ENCODE data around the gene HS3ST5. TPM values are rescaled to one million over a fixed set of nuclear protein-coding genes. Genes with fewer than 3 reads are reported as not detected.

HS3ST5 gene
- total RNA-seq, 1 donor from 2014 or later = not detected

GRCh38 chr6:114170958-114171387 lies 171.8 kb downstream of the HS3ST5 start:
- DNase-seq (ENCODE audit: low read depth) (no peak), FAIRE-seq (no peak)
- H3K36me3 ChIP-seq (ENCODE audit: control insufficient read depth, insufficient read depth, low read length) = no peaks in the 10 kb centered on the region
- TF ChIP-seq CTCF (IDR thresholded peaks at IDR 0.05; ENCODE audit: insufficient read depth, low read length, severe bottlenecking) = no peak
- no peak overlapping the region for H3K4me3 ChIP-seq (ENCODE audit: low read depth, low read length)
- no peaks in the 10 kb centered on the region for H3K27me3 ChIP-seq (ENCODE audit: control insufficient read depth, insufficient read depth, low read length)

GRCh38 chr6:114170372-114170771 lies 172.5 kb downstream of the HS3ST5 start:
- no peak for TF ChIP-seq CTCF (IDR thresholded peaks at IDR 0.05; ENCODE audit: insufficient read depth, low read length, severe bottlenecking)
- H3K36me3 ChIP-seq (ENCODE audit: control insufficient read depth, insufficient read depth, low read length) = no peaks in the 10 kb centered on the region
- no peak for DNase-seq (ENCODE audit: low read depth)
- H3K4me3 ChIP-seq (ENCODE audit: low read depth, low read length) = no peak overlapping the region
- H3K27me3 ChIP-seq (ENCODE audit: control insufficient read depth, insufficient read depth, low read length) = no peaks in the 10 kb centered on the region
- no peak for FAIRE-seq

DNA sequence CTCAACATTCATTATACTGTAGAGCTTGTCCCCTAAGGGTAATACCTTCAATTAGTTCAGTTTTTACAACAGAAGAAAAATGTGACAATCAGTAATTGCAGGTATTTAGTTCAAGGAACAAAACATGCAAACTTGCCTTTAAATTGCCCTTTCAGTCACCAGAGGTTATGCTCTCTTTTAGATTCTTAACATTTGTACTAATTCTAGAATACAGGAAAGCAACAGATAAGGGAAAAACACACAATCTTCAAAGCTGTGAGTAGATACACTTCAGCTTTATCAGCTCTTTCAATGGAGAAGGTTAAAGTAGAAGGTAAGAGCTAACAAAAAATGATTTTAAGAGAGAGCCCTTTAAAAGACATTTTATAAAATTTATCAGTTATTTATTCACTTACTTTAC lies 173.1 kb downstream of the HS3ST5 start:
- no peak for FAIRE-seq
- TF ChIP-seq CTCF (IDR thresholded peaks at IDR 0.05; ENCODE audit: insufficient read depth, low read length, severe bottlenecking) = no peak
- Histone ChIP-seq H3K27me3 (ENCODE audit: control insufficient read depth, insufficient read depth, low read length) (no peaks in the 10 kb centered on the region), H3K4me3 (ENCODE audit: low read depth, low read length) (no peak overlapping the region), H3K36me3 (ENCODE audit: control insufficient read depth, insufficient read depth, low read length) (no peaks in the 10 kb centered on the region)
- DNase-seq (ENCODE audit: low read depth) = no peak

DNA sequence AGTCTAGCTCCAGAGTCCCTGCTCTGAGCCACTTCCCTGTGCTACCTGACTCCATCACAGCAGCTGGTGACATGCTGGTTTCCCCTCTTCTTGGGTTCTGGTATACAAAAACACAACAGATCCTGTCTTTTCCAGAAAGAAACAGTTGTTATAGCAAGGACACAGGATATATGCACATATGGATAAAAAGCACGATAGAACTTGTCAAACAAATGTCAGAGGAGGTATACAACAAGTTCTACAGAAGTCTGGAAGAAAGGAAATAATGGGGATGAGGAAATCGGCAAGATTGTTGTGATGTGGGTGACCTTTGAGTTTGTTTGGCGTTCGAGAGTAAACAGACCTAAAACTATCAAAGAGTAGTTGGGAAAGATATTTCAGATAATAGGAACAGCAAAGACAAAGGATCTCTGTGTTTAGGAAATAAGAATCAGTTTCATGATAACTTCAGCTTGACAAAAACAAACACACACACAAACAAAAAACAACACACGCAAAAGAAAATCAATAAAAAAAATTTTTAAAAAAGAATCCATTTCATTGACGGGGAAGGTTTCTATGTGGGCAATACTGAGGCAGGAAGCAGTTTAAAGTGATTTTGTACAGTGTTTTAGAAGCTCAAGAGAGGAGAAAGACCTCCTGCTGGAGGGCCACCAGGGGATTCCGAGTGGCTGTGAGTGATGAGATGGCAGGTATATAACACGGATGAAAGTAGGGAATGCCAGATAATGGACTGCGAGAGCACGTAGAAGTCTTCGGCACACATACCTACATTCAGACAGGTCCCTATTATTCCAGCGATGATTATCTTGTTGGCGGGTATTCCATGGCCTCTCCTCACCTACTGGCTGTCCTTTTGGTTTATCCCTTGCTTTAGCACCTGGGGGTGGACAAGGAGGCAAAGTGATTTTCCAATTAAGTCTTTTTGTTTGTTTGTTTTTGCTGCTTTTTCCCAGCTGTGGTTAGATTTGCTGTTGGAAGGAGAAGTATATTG lies 174.9 kb downstream of the HS3ST5 start:
- DNase-seq (ENCODE audit: low read depth) (no peak), FAIRE-seq (no peak)
- no peak overlapping the region for H3K4me3 ChIP-seq (ENCODE audit: low read depth, low read length)
- no peak for TF ChIP-seq CTCF (IDR thresholded peaks at IDR 0.05; ENCODE audit: insufficient read depth, low read length, severe bottlenecking)
- no peaks in the 10 kb centered on the region for H3K36me3 ChIP-seq (ENCODE audit: control insufficient read depth, insufficient read depth, low read length)
- H3K27me3 ChIP-seq (ENCODE audit: control insufficient read depth, insufficient read depth, low read length) = no peaks in the 10 kb centered on the region

GRCh38 chr6:114164207-114164606 lies 178.6 kb downstream of the HS3ST5 start:
- FAIRE-seq = no peak

More at GRCh38 chr6:114164207-114164606, 178.6 kb downstream of the HS3ST5 start:
- no peak overlapping the region for H3K4me3 ChIP-seq (ENCODE audit: low read depth, low read length)
- H3K36me3 ChIP-seq (ENCODE audit: control insufficient read depth, insufficient read depth, low read length) = no peaks in the 10 kb centered on the region
- no peaks in the 10 kb centered on the region for H3K27me3 ChIP-seq (ENCODE audit: control insufficient read depth, insufficient read depth, low read length)
- no peak for TF ChIP-seq CTCF (IDR thresholded peaks at IDR 0.05; ENCODE audit: insufficient read depth, low read length, severe bottlenecking)
- no peak for DNase-seq (ENCODE audit: low read depth)
